ENCODE results near the gene PPM1J.

GRCh38 chr1:112712191-112712590 is 2.9 kb downstream of the PPM1J start:
- TF ChIP-seq AFF4 (CRISPR knock-in tag; IDR thresholded peaks at IDR 0.05) (no peak), CTCF (CRISPR knock-in tag; IDR thresholded peaks at IDR 0.05) (no peak), ZHX1 (CRISPR knock-in tag; IDR thresholded peaks at IDR 0.05; ENCODE audit: low read depth) (no peak), ZFX (CRISPR knock-in tag; IDR thresholded peaks at IDR 0.05; ENCODE audit: low read depth) (no peak), ZFP1 (CRISPR knock-in tag; IDR thresholded peaks at IDR 0.05) (no peak), MXD1 (CRISPR knock-in tag; IDR thresholded peaks at IDR 0.05) (no peak)

Data from HepG2 (cell line).